ENCODE measurements around the gene KRT37.
"Not testable (repeated sequence)": the region's sequence is repeated elsewhere in the genome, so short reads cannot be mapped to it uniquely, and the experiment has no call there.

KRT37 gene

GRCh38 chr17:41403404-41404023, 20.9 kb downstream of the KRT37 start:
- DNase-seq = no peak

GRCh38 chr17:41402161-41402560, 22.2 kb downstream of the KRT37 start:
- no peak for DNase-seq

DNA sequence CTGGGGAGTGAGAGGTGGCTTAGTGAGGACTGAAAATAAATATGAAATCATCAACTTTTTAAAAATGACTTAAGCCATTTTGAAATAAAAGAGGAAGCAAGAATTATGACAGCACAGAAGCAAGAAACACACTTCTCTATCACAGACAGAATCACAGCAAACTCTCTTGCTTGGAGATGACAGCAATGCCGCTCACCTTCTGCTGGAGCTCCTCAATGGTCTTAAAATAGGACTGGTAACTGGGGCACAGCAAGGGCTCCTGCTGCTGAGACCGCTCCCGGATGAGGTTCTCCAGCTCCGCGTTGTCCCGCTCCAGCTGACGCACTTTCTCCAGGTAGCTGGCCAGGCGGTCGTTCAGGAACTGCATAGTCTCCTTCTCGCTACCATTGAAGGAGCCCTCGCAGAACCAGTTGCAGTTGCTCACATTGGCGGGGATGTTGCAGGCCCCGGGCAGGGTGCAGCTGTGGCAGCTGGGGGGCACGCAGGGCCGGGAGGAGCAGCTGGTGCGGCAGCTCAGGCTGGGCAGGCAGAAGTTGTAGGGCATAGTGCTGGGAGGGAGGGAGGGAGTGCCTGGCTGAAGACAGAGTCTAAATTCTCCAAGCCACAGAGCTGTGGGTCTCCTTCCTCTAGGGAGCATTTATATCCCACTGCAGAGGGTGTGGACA, 27.3 kb downstream of the KRT37 start, which contains the start of gene KRT31:
TSS of gene KRT31 (minus strand) at position 613 of the 665 bp plus-strand sequence. CDS start at position 544, 69 bp downstream.
- no peak for DNase-seq

- no peak for DNase-seq
Measured at GRCh38 chr17:41396340-41396739, 28.0 kb downstream of the KRT37 start.

DNA sequence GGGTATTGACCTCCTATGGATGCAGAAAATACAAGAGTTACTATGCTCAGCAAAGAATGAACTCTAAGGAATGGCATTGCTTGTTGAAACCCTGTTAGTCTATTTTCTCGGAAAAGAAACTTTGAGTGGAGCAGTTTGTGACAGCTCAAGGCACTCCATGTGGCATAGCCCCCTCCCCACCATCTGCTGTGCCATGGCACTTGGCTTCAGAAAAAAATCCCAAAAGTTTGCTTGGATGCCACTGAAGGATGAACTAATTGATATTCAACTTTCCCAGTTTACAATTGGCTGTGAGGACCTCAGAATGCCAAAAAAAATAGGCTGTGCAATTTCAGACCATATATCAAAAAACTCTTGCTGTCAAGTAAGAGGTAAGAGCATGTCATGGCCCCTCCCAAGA, 28.8 kb downstream of the KRT37 start:
- no peak for DNase-seq

- DNase-seq = not testable (repeated sequence)
Measured at GRCh38 chr17:41395044-41395443, 29.3 kb downstream of the KRT37 start.

DNA sequence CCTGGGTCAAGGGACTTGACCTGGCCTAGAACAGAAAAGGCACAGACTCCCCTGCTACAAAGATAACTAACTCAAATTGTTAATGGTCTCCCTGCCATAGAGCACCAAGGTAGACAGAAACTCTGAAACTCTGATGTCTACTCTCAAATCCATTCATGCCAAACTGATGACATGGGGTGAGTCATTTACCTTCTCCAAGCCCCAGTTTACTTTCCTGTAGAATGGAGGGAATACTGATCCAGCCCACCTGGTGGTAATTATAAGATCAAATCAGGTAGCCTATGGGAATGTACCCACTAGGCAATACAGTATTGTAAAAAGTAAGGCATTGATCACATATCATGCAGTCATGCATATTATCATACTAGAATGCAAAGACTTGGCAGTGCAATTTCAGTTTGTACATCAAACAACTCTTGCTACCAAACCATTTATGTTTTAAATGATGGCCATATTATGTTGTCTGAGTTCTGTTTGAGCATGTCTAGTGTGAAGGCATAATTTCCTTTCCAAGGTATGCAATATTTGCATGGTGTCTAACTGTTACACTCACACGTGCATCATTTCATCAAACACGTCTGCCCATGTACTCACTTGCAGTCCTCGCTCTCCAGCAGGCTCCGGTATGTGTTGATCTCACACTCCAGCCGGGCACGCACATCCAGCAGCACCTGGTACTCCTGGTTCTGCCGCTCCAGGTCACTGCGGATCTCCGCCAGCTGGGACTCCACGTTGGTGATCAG, 30.0 kb downstream of the KRT37 start:
- DNase-seq = no peak

GRCh38 chr17:41393826-41394225, 30.6 kb downstream of the KRT37 start:
- no peak for DNase-seq

DNA sequence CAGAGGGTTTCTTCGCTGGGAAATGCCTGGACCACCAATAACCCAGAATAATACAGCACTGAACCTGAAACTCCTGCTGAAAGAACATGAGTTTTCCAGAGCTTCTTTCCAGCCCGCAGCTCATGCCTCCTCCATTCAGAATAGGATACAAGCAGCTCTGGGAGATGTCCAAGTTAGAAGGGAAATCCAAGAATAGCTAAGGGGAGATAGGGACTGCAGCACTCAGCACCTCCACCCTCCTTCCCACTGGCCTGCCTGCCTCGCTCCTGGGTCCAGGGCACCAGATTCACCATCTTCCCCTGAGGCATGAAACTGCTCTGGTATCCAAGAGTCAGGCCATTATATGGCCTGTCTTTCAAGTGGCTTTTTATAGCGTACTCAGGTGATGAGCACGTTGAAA, 31.1 kb downstream of the KRT37 start:
- no peak for DNase-seq

DNA sequence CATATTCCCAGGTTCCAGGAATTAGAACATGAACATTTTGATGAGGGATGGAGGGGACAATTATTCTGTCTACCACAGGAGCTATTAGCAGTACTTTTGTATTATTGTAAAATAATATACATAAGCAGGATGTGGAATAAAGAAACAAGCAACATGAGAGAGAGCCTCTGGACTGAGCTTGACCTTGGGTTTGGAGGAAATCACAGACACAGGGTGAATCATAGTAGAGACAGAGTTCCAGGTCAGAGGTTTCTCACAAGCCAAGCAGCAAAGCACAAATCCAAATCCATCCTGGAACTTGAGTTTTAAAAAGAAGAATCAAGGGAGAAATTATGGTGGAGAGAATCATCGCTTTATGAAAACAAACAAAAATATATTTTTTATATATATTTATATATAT, 32.1 kb downstream of the KRT37 start:
- DNase-seq = no peak

- DNase-seq = no peak
Measured at GRCh38 chr17:41391535-41391934, 32.9 kb downstream of the KRT37 start.

DNA sequence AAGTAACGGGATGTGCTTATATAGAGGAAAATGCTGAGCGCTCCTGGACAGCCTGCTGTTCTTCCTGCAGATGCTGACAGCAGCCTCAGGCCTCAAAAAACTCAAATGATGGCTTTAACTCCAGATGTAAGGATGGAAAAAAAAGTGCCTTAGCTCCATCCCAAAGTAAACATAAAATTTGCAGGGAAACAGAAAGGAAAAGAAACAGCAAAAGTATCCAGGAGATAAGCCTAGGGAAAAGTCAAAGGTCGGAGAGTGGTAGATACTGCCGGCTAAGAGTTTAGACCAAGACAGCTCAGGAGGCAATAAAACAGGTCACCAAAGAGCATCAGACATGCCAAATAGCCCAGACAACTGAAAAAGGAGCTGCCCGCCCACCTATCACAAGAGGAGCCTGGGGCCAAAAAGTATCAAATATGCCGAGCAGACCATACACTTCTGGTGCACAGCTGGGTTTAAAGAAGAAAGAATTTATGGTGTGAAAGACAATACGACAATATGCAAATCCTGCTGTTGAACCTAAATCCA, 33.9 kb downstream of the KRT37 start:
- no peak for DNase-seq

- no peak for DNase-seq
Measured at GRCh38 chr17:41387670-41388069, 36.7 kb downstream of the KRT37 start.

DNA sequence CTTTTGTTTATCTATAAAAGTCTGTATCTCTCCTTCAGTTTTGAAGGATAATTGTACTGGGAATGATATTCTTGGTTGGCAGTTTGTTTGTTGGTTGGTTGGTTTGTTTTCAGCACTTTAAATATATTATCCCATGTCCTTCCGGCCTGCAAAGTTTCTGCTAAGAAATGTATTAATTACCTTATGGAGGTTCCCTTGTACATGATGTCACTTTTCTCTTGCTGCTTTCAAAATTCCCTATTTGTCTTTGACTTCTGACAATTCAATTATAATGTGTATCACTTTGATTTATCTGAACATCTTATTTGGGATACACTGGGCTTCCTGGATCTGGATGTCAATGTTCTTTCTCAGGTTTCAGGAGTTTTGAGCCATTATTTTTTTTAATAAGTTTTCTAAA, 38.2 kb downstream of the KRT37 start:
- no peak for DNase-seq

DNA sequence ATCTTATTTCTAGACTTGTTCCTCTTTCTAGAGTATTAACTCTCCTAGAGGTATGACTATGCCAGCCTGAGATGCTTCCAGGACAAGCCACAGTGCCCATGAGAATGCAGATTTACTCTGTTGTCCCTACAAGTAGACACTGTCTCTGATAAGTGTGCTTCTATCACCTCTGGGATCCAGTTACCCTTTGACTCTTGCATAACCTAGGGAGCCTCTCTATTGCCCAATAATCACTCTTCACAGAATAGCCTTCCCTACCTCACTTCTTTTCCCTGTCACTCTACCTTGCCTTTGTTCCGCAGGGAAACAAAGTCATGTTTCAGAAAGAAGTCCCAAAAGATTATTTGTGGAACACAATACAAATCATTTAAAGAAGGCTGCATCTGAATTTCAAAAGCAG, 40.7 kb downstream of the KRT37 start:
- DNase-seq = no peak

DNA sequence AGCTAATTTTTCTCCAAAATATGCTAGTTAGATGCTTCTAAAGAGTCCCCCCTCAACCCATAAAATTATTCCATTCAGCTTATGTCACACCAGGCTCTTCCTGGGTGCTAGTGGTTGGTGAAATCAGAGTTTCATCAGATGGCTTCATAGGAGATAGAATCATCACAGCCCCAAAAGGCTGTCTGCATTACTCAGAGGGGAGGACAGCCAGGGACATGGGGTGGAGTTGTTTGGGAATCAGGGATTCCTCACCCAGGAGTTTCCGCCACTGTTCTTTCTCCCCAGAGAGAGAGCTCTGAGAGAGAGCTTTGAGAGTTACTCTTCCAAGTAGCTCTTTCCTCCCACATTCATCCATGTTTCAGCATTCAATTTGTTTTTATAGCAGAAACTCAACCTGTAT, 42.0 kb downstream of the KRT37 start:
- DNase-seq = no peak

DNA sequence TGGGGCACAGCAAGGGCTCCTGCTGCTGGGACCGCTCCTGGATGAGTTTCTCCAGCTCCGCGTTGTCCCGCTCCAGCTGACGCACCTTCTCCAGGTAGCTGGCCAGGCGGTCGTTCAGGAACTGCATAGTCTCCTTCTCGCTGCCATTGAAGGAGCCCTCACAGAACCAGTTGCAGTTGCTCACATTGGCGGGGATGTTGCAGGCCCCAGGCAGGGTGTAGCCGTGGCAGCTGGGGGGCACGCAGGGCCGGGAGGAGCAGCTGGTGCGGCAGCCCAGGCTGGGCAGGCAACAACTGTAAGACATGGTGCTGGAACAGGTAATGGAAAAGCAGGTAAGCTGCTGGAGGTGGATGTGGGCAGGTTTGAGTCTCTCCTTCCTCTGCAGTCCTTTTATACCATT, 42.4 kb downstream of the KRT37 start, which contains the start of gene KRT34:
TSS of gene KRT34 (minus strand) at position 364 of the 400 bp plus-strand sequence. CDS start at position 304, 60 bp downstream.
- DNase-seq = not testable (repeated sequence)

DNA sequence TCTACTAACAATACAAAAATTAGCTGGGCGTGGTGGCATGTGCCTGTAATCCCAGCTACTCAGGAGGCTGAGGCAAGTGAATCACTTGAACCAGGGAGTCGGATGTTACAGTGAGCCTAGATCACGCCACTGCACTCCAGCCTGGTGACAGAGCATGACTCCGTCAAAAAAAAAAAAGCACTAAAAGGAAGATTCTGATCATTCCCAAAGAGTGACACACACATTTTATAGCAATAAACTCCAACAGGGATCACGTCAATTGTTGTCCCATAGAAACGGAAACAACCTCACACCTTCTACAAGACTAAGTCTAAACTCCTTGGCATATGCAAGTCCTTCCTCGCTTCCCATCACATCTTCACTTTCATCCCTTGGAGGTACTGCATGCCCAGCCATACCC, 44.3 kb downstream of the KRT37 start:
- DNase-seq = not testable (repeated sequence)

- DNase-seq = no peak
Measured at GRCh38 chr17:41377546-41377945, 46.8 kb downstream of the KRT37 start.
